Nasal cavity respiratory epithelium epithelial cell of viscerocranial mucosa (primary cell): ENCODE data around the gene KRTAP27-1. TPM values are rescaled to one million over a fixed set of nuclear protein-coding genes. Genes with fewer than 3 reads are reported as not detected.

ENCODE experiments used
- total RNA-seq: library from RNA; depleted of rRNA; stranded (reverse); fragments of >200 nt; gene quantifications from 2 replicates; pipeline ENCODE4 v1.2.3, GENCODE V29; 2014

The KRTAP27-1 gene, protein sequence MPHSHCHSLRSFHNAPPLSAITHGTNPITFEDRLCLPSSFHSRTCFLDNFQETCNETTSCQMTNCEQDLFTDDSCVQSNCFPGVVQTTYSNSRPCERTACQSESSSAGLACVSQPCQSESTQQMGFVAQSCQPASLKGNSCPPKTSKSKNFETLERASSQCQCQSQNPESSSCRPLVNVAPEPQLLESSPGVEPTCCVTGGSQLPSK
- total RNA-seq = not detected in 2 replicates

DNA sequence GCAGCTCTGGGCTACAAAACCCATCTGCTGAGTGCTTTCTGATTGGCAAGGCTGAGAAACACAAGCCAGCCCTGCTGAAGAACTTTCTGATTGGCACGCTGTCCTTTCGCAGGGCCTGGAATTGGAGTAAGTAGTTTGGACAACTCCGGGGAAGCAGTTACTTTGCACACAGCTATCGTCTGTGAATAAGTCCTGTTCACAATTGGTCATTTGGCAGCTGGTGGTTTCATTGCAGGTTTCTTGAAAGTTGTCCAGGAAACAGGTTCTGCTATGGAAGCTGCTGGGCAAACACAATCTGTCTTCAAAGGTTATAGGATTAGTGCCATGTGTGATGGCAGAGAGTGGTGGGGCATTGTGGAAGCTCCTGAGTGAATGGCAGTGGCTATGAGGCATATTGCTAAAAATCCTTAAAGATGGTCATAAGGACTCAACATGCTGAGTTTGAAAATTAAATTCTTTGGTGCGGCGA lies at the start of gene KRTAP27-1:
Gene KRTAP27-1, minus strand, starts transcription at position 419 of the 469 bp plus-strand sequence. Its CDS starts 26 bp downstream, at position 393.

DNA sequence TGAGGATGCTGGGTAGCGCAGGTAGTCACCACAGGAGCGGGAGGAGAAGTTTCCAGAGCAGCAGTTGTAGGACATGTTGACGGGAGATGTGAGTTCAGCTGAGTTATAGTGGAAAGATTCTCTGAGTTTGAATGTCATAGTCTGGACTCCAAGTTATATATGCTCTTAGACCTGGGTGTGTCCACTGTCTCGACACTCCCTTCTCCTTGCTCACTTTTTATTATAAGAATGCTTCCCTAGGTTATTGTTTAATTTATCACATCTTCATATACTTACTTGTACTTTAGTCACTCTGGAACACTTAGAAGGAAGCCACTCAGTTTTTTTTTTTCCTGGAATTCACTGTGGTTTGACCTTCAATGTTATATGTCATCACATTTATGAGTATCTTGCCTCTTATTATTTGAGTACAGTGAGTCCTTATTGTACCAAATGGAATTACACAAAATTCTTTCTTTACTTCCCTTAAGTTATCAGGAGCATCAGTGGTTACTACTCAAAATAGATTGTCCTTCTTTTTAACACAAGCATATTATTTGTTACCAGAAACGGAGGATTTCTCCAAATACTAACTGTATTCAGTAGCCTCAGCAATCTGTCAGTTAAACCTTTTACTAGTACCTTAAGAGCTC lies 34.8 kb upstream of the KRTAP27-1 start, which contains the start of gene KRTAP13-2:
Gene KRTAP13-2, minus strand, starts transcription at position 133 of the 632 bp plus-strand sequence. Its CDS starts 58 bp downstream, at position 75.

DNA sequence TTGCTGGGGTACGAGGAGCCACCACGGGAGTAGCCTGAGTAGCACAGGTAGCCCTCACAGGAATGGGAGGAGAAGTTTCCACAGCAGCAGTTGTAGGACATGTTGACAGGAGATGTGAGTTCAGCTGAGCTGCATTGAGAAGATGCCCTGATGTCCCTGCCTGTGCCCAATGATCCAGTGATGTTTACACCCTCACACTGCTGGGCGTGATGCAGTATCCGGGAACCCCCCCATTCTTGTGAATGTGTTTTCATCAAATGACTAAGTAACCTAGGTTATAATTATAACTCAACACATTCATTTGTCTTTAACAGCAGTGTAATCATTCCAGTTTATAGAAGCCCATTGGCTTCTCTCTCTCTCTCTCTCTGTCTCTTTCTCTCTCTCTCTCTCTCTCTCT lies 11.0 kb upstream of the KRTAP27-1 start, which contains the start of gene KRTAP23-1:
Gene KRTAP23-1, minus strand, starts transcription at position 101 of the 400 bp plus-strand sequence. Its CDS starts 0 bp downstream, at position 101.

DNA sequence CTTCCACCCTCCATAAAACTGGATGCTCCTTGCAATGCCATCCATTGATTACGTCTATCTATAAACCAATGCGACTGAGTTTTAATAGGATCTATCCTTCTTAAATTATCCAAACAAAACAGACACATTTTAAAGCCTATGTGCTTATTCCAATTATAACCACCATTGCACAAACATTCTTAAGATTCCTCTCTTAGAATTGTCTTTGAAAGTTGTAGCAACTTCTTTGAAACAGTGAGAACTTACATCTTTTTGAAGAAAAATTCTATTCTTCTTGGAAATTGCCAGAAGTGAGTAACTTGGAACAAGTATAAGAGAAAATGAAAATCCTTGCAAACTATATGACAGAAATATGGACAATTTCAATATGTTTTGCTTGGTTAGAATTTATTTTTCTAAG lies 17.3 kb downstream of the KRTAP27-1 start, which contains the start of gene KRTAP26-1:
Gene KRTAP26-1, minus strand, starts transcription at position 101 of the 400 bp plus-strand sequence. CDS start 280 bp downstream, outside the sequence.

DNA sequence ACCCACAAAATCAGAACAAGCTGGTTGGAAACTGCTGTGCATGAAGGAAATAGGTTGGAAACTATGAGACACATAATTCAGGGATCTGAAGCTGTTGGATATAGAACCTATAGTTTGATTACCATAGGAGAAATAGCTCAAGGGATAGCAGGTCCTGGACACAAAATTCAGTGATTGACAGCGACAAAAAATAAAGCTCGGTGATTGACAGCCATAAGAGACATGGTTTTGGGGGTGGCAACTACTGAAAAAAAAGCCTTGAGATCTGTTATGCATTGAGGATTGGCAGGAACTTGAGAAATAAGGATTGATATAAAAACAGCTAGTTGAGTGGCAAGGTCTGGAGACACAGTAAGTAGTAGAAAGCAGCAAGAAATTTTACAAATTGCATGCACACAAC lies 48.3 kb downstream of the KRTAP27-1 start, which contains the start of gene KRTAP25-1:
Gene KRTAP25-1, minus strand, starts transcription at position 300 of the 400 bp plus-strand sequence. Its CDS starts 24 bp downstream, at position 276.

Other genes starting within 250 kb of the KRTAP27-1 start
- 1.4 TPM in 1 of 2 replicates, not detected in the other for gene CLDN17, start 170.9 kb downstream of the KRTAP27-1 start, total RNA-seq
- 0.14 TPM in 1 of 2 replicates, not detected in the other for gene CLDN8, start 121.6 kb downstream of the KRTAP27-1 start, total RNA-seq
- gene KRTAP24-1, start 54.7 kb downstream of the KRTAP27-1 start, total RNA-seq = not detected in 2 replicates
- not detected in 2 replicates for gene KRTAP25-1, start 48.2 kb downstream of the KRTAP27-1 start, total RNA-seq
- not detected in 2 replicates for gene KRTAP26-1, start 17.4 kb downstream of the KRTAP27-1 start, total RNA-seq
- gene KRTAP23-1, start 10.9 kb upstream of the KRTAP27-1 start, total RNA-seq = not detected in 2 replicates
- gene KRTAP13-2, start 34.6 kb upstream of the KRTAP27-1 start, total RNA-seq = not detected in 2 replicates
- gene KRTAP13-1, start 58.3 kb upstream of the KRTAP27-1 start, total RNA-seq = not detected in 2 replicates
- gene KRTAP13-3, start 88.2 kb upstream of the KRTAP27-1 start, total RNA-seq = not detected in 2 replicates
- gene KRTAP13-4, start 92.5 kb upstream of the KRTAP27-1 start, total RNA-seq = not detected in 2 replicates
- gene KRTAP15-1, start 102.6 kb upstream of the KRTAP27-1 start, total RNA-seq = not detected in 2 replicates
- not detected in 2 replicates for gene KRTAP19-1, start 142.7 kb upstream of the KRTAP27-1 start, total RNA-seq
- not detected in 2 replicates for gene KRTAP19-2, start 149.7 kb upstream of the KRTAP27-1 start, total RNA-seq
- gene KRTAP19-3, start 154.3 kb upstream of the KRTAP27-1 start, total RNA-seq = not detected in 2 replicates
- not detected in 2 replicates for gene KRTAP19-4, start 159.5 kb upstream of the KRTAP27-1 start, total RNA-seq
- not detected in 2 replicates for gene KRTAP19-5, start 164.4 kb upstream of the KRTAP27-1 start, total RNA-seq
- gene KRTAP19-6, start 204.2 kb upstream of the KRTAP27-1 start, total RNA-seq = not detected in 2 replicates
- gene KRTAP19-7, start 223.6 kb upstream of the KRTAP27-1 start, total RNA-seq = not detected in 2 replicates